Neuronal stem cell (in vitro differentiated cells): Measurements from ENCODE around the gene OGFOD2.
"Not testable (repeated sequence)": the region's sequence is repeated elsewhere in the genome, so short reads cannot be mapped to it uniquely, and the experiment has no call there.

Source experiments
- DNase-seq: peaks from one replicate; pipeline ENCODE4 v3.0.0-alpha.2; 2013; ENCODE audit warnings: low spot score
- H2AFZ ChIP-seq: one replicate; pipeline ENCODE4 v1.6.1; 2013; ENCODE audit warnings: mild to moderate bottlenecking, low read length, inconsistent platforms
- H2AK5ac ChIP-seq: 2 replicates; pipeline ENCODE4 v1.6.1; 2013; ENCODE audit warnings: low read depth, mild to moderate bottlenecking, inconsistent platforms, low read length, moderate library complexity, mixed read lengths
- H2BK120ac ChIP-seq: 2 replicates; pipeline ENCODE4 v1.6.1; 2013; ENCODE audit warnings: low read depth, mild to moderate bottlenecking, inconsistent platforms, low read length, moderate library complexity, mixed read lengths
- H2BK12ac ChIP-seq: one replicate; pipeline ENCODE4 v1.6.1; 2013; ENCODE audit warnings: low read length, inconsistent platforms
- H2BK15ac ChIP-seq: 2 replicates; pipeline ENCODE4 v1.6.1; 2013; ENCODE audit warnings: mild to moderate bottlenecking, low read length, inconsistent platforms, mixed read lengths
- H2BK5ac ChIP-seq: one replicate; pipeline ENCODE4 v1.6.1; 2013; ENCODE audit warnings: inconsistent platforms, mild to moderate bottlenecking, low read length, moderate library complexity
- H3K14ac ChIP-seq: one replicate; pipeline ENCODE4 v1.6.1; 2013; ENCODE audit warnings: low read length, inconsistent platforms
- H3K18ac ChIP-seq: 2 replicates; pipeline ENCODE4 v1.6.1; 2013; ENCODE audit warnings: low read length, inconsistent platforms
- H3K23ac ChIP-seq: 2 replicates; pipeline ENCODE4 v1.6.1; 2013; ENCODE audit warnings: low read depth, mild to moderate bottlenecking, mixed read lengths, low read length, inconsistent platforms; ENCODE audit not compliant: poor library complexity
- H3K27ac ChIP-seq: replicated peaks from 3 replicates; pipeline ENCODE4 v1.5.1; 2013; ENCODE audit warnings: low read length, inconsistent platforms
- H3K27me3 ChIP-seq, 3 experiments: 2 replicates each; pipeline ENCODE4 v1.6.1; 2013; ENCODE audit warnings: low read length in 3 of 3, mild to moderate bottlenecking in 2 of 3, inconsistent platforms in 1 of 3, low read depth in 1 of 3, mixed read lengths in 1 of 3, moderate library complexity in 1 of 3; ENCODE audit not compliant: control insufficient read depth in 3 of 3, insufficient read depth in 3 of 3
- H3K36me3 ChIP-seq, 2 donors: replicated peaks in 1 of 2; 2 replicates each; pipeline ENCODE4 v1.6.1; 2013; ENCODE audit warnings: low read length in 2 of 2; ENCODE audit not compliant: control insufficient read depth in 2 of 2, insufficient read depth in 2 of 2
- H3K4ac ChIP-seq: 2 replicates; pipeline ENCODE4 v1.6.1; 2013; ENCODE audit warnings: inconsistent platforms, mild to moderate bottlenecking, low read length, moderate library complexity
- H3K4me1 ChIP-seq, 2 donors: 1 replicate in 1 of 2; 2 replicates in 1 of 2; pipeline ENCODE4 v1.6.1; 2013; ENCODE audit warnings: low read length in 2 of 2, low read depth in 1 of 2; ENCODE audit not compliant: control insufficient read depth in 2 of 2, insufficient read depth in 1 of 2
- H3K4me2 ChIP-seq: one replicate; pipeline ENCODE4 v1.6.1; 2013; ENCODE audit warnings: mild to moderate bottlenecking, low read length, inconsistent platforms; ENCODE audit not compliant: insufficient read depth, poor library complexity, severe bottlenecking
- H3K4me3 ChIP-seq, 2 donors: 2 replicates each; pipeline ENCODE4 v1.5.1; 2013; ENCODE audit warnings: low read length in 2 of 2, mild to moderate bottlenecking in 2 of 2, inconsistent platforms in 1 of 2, moderate library complexity in 1 of 2
- H3K79me1 ChIP-seq: one replicate; pipeline ENCODE4 v1.6.1; 2013; ENCODE audit warnings: low read depth, mild to moderate bottlenecking, inconsistent platforms, low read length, moderate library complexity
- H3K9ac ChIP-seq: one replicate; pipeline ENCODE4 v1.6.1; 2013; ENCODE audit warnings: mild to moderate bottlenecking, low read depth, low read length, inconsistent platforms; ENCODE audit not compliant: poor library complexity
- H3K9me3 ChIP-seq, 2 donors: replicated peaks in 1 of 2; 2 replicates each; pipeline versions ENCODE3 to v1.6.1; 2013; ENCODE audit warnings: low read length in 2 of 2, mild to moderate bottlenecking in 2 of 2, inconsistent platforms in 1 of 2, low read depth in 1 of 2, mixed read lengths in 1 of 2, moderate library complexity in 1 of 2; ENCODE audit not compliant: control insufficient read depth in 2 of 2, insufficient read depth in 1 of 2
- H4K8ac ChIP-seq: one replicate; pipeline ENCODE4 v1.6.1; 2013; ENCODE audit warnings: low read depth, mild to moderate bottlenecking, inconsistent platforms, low read length, moderate library complexity
- H4K91ac ChIP-seq: one replicate; pipeline ENCODE4 v1.6.1; 2013; ENCODE audit warnings: low read length, low read depth, mild to moderate bottlenecking, inconsistent platforms; ENCODE audit not compliant: poor library complexity
- WGBS, 2 donors: extraction: QIAGEN DNeasy Blood & Tissue Kit; methylation state at CpG; one replicate each; pipeline ENCODE4 v1.1.7; 2013; ENCODE audit warnings: missing lambda C conversion rate in 2 of 2, mixed read lengths in 1 of 2; ENCODE audit not compliant: insufficient read length in 2 of 2, insufficient replicate concordance in 1 of 2; ENCODE audit errors: extremely low coverage in 2 of 2; 5-methylcytosine and 5-hydroxymethylcytosine counted together

OGFOD2 gene

DNA sequence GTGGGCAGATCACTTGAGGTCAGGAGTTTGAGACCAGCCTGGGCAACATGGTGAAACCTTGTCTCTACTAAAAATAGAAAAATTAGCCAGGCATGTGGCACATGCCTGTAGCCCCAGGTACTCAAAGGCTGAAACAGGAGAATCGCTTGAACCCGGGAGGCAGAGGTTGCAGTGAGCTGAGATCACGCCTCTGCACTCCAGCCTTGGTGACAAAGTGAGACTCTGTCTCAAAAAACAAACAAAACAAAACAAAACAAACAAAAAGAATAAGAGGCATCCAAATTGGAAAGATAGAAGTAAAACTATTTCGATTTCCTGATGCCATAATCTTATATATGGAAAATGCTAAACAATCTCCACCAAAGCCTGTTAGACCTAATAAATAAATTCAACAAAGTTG lies 39.4 kb downstream of the OGFOD2 start:
- H3K23ac ChIP-seq, H3K36me3 ChIP-seq, H3K4ac ChIP-seq, H3K14ac ChIP-seq, H3K27me3 ChIP-seq, H2AFZ ChIP-seq, H3K4me1 ChIP-seq, H3K18ac ChIP-seq, H2BK120ac ChIP-seq, H3K9me3 ChIP-seq, H3K79me1 ChIP-seq, H2BK15ac ChIP-seq, H3K27ac ChIP-seq, H3K4me3 ChIP-seq, H2AK5ac ChIP-seq, H2BK12ac ChIP-seq, H3K9ac ChIP-seq, H3K4me2 ChIP-seq, DNase-seq, H4K91ac ChIP-seq, H2BK5ac ChIP-seq, H4K8ac ChIP-seq: not testable (repeated sequence)
- WGBS, 2 donors = no CpG with 5 or more reads among the region's 4 CpGs

DNA sequence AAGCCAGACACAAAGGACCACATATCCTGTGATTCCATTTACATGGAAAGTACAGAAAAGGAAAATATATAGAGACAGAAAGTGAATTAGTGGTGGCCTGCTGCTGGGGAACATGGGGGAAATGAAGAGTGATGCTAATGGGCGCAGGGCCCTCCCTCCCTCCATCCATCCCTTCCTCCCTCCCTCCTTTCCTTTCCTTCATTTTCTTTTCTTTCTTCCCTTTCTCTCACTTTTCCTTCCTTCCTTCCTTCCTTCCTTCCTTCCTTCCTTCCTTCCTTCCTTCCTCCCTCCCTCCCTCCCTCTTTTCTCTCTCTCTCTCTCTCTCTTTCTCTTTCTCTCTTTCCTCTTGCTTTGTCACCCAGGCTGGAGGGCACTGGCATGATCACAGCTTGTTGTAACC lies 42.7 kb downstream of the OGFOD2 start:
- Histone ChIP-seq H3K79me1 (no peaks in the 10 kb centered on the region), H3K4me3 (no peak overlapping the region), H2BK5ac (no peak overlapping the region), H3K9me3 (no peaks in the 10 kb centered on the region), H4K8ac (no peak overlapping the region), H2AK5ac (no peak overlapping the region), H2AFZ (no peak overlapping the region), H3K27me3 (no peaks in the 10 kb centered on the region), H3K9ac (no peak overlapping the region), H2BK12ac (no peak overlapping the region), H3K4ac (no peak overlapping the region), H2BK15ac (no peak overlapping the region), H2BK120ac (no peak overlapping the region), H3K4me2 (no peak overlapping the region), H4K91ac (no peak overlapping the region), H3K36me3 (no peaks in the 10 kb centered on the region), H3K18ac (no peak overlapping the region), H3K23ac (no peak overlapping the region), H3K27ac (no peak overlapping the region), H3K4me1 (no peaks in the 10 kb centered on the region), H3K14ac (no peak overlapping the region)
- DNase-seq = no peak
- WGBS, 2 donors = no CpG with 5 or more reads among the region's 1 CpG

DNA sequence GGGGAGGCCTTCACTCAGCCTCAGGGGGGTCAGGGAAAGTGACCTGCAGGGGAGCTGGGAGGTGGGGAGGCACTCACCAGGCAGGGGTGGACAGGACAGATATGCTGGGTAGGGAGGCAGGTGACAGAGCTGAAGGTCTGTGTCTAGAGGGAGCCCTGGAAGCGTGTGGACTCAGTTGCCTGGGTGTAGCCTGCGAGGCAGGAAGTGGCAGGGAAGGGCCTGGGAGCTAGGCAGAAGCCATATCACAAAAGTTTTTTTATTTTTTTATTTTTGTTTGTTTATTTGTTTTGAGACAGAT lies 44.7 kb downstream of the OGFOD2 start:
- Histone ChIP-seq H2AK5ac (no peak overlapping the region), H2AFZ (no peak overlapping the region), H3K4ac (no peak overlapping the region), H2BK15ac (no peak overlapping the region), H3K9ac (no peak overlapping the region), H3K9me3 (no peaks in the 10 kb centered on the region), H3K4me3 (no peak overlapping the region), H2BK5ac (no peak overlapping the region), H4K8ac (no peak overlapping the region), H3K79me1 (no peaks in the 10 kb centered on the region), H2BK12ac (no peak overlapping the region), H3K27ac (no peak overlapping the region), H3K4me1 (no peaks in the 10 kb centered on the region), H3K14ac (no peak overlapping the region), H3K4me2 (no peak overlapping the region), H3K27me3 (peaks cover 0 to 1% (median 0%) of the 10 kb centered on the region in 3 experiments), H3K23ac (no peak overlapping the region), H3K18ac (no peak overlapping the region), H3K36me3 (no peaks in the 10 kb centered on the region), H2BK120ac (no peak overlapping the region), H4K91ac (no peak overlapping the region)
- no peak for DNase-seq
- no CpG with 5 or more reads among the region's 2 CpGs for WGBS, 2 donors

DNA sequence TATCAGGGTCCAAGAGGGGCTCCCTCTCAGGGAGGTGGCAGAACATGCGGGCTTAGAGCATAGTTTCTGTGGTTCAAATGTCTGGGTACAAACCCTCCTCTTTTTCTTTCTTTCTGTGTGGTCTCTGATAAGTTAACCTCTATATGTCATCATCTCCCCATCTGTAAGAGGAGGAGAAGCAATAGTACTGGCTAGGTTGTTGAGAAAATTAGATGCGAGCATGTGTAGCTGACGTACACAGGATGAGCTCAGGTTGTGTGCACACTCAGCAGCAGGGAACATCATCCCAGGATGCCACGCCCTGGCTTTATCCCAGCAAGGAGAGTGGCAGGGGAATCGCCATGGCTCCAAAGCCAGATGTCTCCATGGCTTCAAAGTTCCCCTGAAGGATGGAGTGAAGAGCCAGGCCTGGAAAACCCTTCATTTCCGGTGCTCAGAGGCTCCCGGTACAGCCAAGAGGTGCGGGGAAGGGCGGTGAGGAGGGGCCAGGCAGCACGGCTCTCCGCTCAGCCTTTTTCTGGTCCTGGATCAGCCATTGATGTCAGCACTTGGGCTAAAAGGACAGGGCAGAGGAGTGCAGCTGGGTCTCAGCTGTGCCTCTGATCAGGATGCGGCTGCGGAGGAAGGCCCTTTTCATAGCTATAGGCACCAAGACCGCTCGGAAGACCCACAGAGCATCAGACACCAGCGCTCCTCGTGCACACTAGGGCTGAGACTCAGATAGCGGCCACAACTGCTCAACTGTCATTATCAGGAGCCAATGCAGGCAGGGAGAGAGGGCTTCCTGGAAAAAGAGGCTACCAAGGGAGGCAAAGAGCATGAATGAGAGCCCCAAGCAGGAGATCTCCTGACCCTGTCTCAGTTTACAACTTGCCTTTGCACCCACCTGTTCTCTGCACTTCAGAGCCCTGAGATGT lies 46.9 kb downstream of the OGFOD2 start:
- H2BK120ac ChIP-seq = no peak overlapping the region
- H3K18ac ChIP-seq = peak overlapping the region; percentile 36
- no peaks in the 10 kb centered on the region for H3K4me1 ChIP-seq
- no peak overlapping the region for H3K4me2 ChIP-seq
- peaks cover 2% of the 10 kb centered on the region for H3K79me1 ChIP-seq
- H2BK15ac ChIP-seq = peak overlapping the region; percentile 74
- no peak overlapping the region for H3K4me3 ChIP-seq
- no peak overlapping the region for H4K91ac ChIP-seq
- no peak overlapping the region for H3K4ac ChIP-seq
- peak overlapping the region; percentile 36 for H3K9ac ChIP-seq
- no peak overlapping the region for H3K27ac ChIP-seq
- peaks cover 0 to 1% (median 0%) of the 10 kb centered on the region in 3 experiments for H3K27me3 ChIP-seq
- H2AK5ac ChIP-seq = no peak overlapping the region
- no peaks in the 10 kb centered on the region for H3K9me3 ChIP-seq
- no CpG with 5 or more reads among the region's 18 CpGs for WGBS, 2 donors
- H3K14ac ChIP-seq = no peak overlapping the region
- no peak overlapping the region for H2BK5ac ChIP-seq
- no peaks in the 10 kb centered on the region for H3K36me3 ChIP-seq
- H2BK12ac ChIP-seq = no peak overlapping the region
- H2AFZ ChIP-seq = no peak overlapping the region
- no peak overlapping the region for H4K8ac ChIP-seq
- no peak overlapping the region for H3K23ac ChIP-seq
- no peak for DNase-seq
